Daoy (cell line): Measurements from ENCODE around the gene HS3ST4. TPM values are rescaled to one million over a fixed set of nuclear protein-coding genes. Genes with fewer than 3 reads are reported as not detected.

Experiments
- DNase-seq: peaks from one replicate; pipeline ENCODE4 v3.0.0-alpha.2; 2015; ENCODE audit warnings: low read depth
- total RNA-seq: library from RNA; depleted of rRNA; stranded (reverse); fragments of >200 nt; shearing (Covaris generic); gene quantifications from 2 replicates; pipeline ENCODE4 v1.2.3, GENCODE V29; 2014

The HS3ST4 gene
- total RNA-seq, 1 experiment from 2014 or later = not detected

DNA sequence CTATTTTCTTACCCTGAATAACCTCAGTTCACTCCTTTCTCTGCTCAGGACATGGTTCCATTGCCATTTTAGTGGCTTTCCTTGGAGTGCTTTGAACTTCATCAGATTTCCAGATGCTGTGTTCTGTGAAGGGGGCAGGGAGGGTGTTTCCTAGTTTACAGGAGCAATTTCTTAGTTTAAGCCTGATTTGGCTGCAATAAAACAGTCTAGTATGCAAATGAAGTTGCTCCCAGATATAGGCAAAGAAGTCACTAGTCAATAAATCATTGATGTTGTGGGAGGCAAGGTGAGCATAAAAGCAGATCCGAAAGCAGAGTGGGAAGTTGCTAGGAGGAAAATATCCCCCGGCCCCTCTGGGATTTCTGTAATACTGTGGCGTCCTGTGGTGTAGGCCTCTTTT is 202.3 kb downstream of the HS3ST4 start:
- no peak for DNase-seq

DNA sequence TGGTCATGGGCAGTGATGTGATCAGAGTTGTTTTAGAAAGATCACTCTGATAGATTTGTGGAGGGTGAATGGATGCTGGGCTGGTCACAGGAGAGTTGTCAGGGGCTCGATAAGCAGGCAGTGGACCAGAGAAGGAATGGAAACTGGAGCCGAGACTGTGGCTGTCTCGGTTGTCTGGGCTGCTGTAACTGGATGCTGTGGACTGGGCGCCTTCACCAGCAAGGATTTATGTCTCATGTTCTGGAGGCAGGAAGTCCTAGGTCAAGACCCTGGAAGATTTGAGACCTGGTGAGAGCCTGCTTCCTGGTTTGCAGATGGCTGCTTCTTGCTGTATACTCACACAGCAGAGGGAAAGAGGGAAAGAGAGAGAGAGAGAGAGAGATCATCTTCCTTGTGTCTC is 203.6 kb downstream of the HS3ST4 start:
- DNase-seq = no peak

DNA sequence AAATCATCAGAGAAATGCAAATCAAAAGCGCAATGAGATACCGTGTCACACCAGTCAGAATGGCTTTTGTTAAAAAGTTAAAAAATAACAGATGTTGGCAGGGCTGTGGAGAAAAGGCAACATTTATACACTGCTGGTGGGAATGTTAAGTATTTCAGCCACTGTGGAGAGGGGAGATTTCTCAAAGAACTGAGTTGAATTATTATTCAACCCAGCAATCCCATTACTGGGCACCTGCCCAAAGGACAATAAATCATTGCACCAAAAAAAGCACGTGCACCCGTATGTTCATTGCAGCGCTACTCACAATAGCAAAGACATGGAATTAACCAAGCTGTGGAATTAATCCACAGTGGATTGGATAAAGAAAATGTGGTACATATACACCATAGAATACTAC is 204.7 kb downstream of the HS3ST4 start:
- no peak for DNase-seq

DNA sequence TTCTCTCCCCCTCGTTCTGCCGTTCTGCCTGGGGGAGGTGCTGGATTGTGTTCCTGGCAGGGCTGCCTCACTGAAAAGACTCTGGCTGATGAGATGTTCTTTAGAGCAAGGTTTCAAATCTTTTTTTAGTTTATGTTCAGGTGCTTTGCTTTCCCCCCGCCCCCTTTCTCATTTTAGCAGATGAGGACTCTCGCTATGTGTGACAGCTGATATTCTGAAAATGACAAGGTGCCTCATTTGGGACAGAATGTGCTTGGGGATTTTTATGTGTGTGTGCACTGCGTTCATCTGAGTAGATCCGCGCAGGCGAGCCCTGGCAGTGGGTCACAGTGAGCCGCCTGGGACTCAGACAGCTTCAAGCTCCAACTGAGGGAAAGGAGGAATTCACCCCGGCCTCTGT is 205.9 kb downstream of the HS3ST4 start:
- DNase-seq = no peak

DNA sequence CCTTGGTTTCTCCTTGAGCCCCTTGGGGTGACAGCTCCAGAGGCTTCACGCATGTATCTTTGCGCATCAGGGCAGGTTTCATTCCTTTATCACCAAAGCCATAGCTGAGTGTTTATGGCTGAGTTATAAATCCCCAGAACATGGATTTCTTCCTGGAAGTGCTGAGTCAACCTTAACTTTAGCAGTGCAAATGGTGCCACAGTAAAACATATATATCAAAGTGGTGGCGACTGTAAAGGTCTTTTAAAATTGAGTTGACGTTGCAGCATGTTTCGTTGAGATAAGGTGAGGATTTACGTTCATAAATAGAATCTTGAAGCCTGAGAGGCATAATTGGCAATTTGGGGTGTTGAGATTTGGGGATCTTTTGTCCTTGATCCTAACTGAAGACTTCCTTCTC is 214.1 kb downstream of the HS3ST4 start:
- DNase-seq = no peak

DNA sequence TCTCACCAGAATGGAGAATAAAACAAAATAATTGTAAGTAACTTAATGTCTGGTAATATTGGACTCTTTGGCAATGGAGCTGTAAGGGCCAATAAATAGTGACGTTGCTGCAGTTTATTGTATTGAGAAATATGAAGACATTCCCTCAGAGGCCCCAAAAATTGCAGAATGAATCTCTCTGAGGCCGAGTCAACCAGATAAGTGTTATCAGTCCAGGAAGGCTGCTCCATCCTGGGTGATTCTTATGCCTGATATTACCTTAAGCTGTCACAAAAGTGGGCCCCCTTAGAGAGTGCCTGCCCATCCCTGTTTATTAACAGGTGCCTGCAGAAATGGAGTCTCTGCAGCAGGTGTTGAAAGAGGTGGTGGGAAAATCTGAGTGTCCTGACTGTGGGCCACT is 219.2 kb downstream of the HS3ST4 start:
- DNase-seq = no peak

DNA sequence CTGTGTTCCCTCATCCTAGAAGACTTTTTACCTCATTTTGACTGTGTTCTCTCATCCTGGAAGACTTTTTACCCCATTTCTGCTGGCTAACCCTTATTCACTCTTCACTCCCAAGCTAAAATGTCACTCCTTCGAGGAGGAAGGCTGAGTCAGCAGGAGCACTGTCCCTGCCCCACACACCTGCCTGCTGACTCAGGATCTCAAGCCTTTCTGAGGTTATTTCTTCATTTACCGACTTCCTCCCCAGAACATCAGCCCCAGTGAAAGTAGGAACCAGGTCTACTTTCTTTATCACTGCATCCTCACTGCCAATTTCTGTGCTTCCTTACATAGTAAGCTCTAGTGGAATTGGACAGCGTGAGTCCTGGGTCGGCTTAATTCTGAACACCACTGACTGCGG is 220.6 kb downstream of the HS3ST4 start:
- no peak for DNase-seq

DNA sequence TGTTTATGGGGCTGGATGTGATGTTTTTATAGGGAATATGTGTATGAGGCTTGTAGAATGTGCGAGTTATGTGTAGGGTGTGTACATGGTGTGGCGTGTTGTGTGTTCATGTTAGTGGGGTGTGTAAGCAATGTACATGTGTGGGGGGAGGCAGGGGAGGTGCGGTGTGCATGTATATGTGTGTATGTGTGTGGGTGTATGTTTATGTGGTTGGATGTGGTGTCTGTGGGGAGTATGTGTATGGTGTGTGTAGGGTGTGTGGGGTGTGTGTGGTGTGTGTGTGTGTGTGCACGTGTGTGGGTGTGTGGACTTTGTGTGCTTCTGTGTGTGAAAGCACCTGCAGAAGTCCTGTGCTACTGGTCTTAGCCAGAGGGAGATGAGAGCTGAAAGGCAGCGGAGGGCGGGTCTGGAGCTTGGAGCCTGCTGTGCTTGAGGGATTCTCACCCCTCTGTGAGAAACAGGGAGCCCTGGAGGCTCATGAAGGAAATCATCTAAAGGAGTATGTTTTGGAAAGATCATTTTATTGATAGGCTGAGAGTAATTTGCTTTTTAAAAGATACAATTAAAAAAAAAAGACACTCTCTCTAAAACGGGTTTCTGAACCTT is 222.7 kb downstream of the HS3ST4 start:
- DNase-seq = no peak

DNA sequence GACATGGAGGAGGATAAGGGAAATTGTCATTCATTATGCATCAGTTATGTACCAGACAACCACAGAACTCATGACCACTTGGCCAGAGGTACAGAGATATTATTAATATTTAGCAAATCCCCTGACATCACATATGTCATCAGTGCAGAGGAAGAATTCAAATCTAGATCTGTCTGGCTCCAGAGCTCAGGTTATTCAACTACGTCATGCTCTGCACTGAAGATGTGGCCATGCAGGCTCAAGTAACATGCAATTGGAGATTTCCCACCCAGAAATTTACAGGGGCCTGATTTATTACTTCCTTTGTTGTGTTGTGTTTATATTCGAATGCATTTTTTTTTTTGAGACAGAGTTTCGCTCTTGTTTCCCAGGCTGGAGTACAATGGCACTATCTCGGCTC is 224.3 kb downstream of the HS3ST4 start:
- no peak for DNase-seq

DNA sequence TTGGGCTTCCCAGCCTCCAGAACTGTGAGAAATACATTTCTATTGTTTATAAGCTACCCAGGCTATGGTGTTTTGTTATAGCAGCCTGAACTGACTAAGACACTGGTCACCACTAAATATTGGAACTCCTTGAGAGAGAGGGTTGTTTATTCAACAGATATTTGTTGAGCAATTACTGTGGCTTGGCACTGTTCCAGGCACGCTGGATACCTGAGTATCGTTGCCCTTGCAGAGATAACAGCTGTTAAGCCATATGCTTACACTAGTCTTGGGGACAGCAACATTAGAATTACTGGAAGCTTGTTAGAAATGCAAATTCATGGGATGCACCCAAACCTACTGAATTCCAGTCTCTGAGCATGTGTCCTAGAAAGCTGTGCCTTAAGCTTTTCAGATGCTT is 230.7 kb downstream of the HS3ST4 start:
- DNase-seq = no peak

DNA sequence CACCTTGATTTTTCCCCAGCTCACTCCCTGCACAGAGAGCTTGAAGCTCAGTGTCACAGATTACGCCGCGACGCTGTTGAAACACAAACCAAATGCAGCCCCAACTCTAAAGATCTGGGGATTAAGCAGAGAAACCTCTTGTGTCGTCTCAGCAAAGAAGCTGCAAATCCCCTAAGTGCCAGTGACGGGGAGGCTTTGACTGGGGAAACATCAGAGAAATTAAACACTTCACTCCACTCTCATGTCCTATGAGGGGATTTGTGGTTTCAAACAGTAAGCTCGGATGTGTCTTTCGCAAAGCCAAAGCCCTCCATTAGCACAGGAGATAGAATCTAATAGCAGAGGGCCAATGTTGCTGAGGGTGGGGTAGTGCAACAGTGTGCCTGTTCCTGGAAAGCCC is 233.7 kb downstream of the HS3ST4 start:
- no peak for DNase-seq

DNA sequence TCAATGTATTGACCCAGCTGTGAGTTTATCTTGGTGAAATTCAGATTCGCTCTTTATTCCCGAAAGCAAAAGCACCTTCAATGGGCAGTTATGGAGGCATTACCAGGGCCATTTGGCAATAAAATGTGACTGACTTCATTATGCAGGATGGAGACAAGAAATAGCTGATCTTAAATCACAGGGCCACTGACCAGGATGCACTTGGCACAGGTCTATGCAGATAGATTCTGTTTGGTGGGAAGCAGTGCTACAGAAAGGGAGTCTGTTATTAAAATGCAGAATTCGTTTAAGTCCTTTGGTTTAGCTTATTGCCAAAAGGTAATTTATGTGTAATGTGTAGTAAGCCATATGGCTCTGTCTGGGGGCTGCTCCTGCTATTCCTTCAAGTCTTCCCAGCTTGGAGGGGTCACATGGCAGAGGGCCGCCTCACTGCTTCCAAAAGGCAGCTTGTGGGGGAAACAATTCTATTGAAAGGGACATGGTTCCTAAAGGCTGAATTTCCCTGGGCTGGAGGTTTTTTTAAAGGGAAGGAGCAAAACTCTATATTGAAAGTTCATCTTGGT is 239.8 kb downstream of the HS3ST4 start:
- DNase-seq = no peak

DNA sequence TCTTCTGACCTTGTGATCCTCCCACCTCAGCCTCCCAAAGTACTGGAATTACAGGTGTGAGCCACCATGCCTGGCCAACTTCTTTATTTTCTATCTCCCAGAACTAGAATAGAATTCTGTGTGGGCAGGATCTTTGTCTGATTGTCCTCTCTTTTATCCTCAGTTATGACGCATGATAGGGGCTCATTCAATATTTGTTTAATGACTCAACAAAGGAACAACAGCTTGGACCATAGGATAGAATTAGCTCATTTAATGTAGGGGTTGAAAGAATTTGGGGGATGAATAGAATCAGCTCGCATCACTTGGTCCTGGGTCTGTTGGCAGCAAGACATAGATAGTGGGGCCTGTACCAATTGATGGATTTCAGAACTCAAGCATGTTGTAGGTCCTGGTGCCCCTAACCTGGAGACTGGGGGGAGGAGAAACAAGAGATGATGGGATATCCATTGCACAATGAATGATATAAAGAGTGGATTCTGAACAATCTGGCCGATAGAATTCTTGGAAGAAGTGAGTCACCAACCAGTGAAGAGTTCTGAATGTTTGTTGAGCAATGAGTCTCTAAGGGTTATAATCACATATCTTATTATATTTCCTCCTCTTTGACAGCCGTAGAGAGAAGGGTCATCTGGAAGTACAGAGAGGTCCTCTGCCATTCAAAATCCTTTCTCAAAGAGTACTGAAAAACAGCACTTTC is 250.2 kb downstream of the HS3ST4 start:
- DNase-seq = no peak

DNA sequence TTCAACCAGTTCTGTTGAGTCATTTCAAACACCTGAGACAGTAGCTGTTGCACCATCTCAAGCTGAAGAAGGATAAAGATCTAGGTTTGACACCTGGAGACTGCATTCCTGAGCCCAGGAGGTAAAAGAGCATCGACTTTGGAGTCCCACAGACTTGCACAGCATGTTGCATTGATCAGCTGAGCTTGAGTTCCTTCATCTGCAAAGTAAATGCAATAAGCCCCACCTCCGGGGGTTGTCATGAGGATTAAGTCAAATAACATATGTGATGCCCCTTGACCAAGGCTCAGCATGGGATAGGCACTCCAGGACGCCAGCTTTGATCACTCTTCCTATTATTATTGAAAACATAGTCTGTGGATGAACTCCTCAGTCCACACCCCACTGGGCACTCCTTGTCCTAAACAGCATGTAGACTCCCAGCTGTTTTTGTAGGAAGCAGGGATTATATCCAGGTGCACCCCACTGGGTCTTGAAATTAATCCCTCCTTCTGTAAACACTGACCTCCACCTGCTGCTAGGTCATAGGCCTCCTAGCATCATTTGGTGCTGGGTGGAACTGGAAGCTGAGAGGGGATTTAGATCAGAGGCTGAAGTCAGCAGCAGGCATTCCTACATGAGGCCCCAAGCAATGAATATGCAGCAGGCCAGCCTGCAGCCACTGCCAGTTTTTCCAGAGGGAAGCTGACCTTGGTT is 259.0 kb downstream of the HS3ST4 start:
- DNase-seq = no peak

DNA sequence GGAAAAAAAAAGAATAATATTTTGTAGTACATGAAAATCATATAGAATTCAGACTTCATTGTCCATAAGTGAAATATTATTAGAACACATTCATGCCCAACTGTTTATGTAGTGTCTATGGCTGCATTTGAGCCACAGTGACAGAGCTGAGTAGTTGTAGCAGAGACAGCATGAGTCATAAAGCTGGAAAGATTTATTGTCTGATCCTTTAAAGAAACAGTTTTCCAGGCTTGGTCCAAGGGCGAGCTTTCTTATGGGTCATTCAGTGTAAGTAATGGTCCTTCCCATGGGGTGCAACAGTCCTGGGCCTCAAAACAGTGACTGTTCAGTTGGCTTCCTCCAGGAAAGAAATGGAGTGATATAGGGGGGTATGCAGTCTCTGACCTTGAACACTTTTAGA is 260.2 kb downstream of the HS3ST4 start:
- no peak for DNase-seq

DNA sequence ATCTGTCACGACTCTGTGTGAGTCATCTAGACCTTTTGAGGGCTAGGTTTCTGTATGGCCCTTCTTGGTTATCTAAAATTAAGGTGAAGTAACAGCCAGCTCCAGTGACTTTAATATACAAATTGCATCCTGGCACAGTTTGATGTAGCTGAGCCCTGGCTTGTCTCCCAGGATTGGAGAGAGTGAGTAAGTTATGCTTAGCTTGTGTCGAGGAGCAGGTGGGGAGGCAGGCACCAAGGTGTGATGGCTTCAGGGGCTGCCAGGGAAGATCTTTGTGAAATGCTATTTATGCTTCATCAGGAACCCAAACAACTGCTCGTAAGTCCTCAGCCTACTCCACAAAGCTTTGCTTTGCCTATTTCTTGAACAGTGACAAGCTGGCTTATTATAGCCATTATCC is 261.2 kb downstream of the HS3ST4 start:
- no peak for DNase-seq

DNA sequence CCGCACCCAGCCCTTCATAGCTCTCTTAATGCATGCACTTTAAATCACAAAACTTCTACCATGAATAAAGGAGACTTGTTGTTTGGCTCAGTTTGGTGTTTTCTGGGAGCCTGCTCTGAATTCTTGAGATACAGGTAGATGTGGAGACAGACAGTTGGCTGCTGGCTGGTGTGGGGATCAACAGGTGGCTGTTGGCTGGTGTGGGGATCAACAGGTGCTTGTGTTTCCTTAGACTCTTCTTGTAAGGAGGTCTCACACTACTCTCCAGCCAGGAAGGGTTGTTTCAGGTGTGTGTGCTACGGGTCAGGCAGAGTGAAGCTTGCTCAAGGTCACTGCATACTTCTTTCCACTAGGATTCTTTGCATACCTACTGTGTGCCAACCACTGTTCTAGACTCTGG is 265.9 kb downstream of the HS3ST4 start:
- DNase-seq = no peak

DNA sequence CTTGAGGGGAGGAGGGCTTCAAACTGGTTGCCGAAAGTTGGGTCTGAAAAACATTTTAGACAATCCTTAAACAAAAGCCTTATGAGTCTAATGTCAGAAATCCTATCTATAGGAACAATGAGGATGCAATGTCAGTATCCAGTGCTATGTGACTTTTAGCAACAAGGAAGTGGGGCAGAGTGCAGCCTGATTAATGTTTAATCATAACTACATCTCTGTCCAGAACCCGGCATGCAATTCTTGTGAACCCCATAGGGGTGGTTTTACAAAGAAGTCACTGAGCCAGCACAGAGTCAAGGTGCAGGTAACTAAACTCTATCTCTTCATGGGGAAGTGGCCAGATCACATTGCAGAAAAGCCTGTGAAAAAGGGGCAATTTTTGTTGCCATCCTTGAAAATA is 267.5 kb downstream of the HS3ST4 start:
- no peak for DNase-seq

DNA sequence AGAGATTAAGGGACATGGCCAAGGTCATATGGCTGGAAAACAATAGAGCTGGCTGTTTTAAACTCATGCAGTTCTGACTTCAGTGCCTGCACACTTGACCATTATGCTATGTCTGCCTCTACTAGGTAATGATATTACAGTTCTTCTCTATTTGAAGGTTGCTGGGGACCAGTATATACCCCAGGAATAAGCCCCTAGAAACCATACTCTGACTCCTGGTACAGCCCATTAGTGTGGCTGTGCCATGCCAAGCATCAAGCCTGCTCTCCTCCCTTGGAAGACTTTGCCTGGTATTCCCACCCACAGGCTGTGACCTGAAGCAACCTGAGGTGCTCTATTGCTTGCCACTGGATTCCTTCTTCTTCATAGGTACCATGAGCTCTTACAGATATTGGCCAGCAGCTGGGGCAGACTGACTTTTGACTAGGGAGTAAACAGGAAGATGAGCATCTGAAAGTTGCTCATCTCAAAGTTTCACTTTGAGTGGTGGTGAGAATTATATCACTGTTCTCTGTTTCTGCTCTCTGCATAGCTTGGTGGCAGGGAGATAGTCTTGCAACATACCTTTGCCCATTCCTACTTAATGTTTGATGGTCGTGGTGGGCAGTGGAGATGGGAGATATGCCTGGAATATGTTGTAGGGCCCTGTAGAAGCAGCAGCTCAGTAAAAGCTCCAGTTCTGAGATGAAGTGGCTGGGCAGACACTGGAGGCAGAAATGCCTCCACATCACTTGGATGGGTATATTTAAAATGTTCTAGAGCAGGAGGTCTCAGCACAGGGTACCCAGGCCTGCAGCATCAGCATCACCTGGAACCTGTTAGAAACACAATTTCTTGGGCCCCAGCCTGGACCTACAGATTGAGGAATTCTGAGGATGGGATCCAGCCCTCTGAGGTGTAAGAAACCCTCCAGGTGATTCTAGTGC is 274.7 kb downstream of the HS3ST4 start:
- no peak for DNase-seq

DNA sequence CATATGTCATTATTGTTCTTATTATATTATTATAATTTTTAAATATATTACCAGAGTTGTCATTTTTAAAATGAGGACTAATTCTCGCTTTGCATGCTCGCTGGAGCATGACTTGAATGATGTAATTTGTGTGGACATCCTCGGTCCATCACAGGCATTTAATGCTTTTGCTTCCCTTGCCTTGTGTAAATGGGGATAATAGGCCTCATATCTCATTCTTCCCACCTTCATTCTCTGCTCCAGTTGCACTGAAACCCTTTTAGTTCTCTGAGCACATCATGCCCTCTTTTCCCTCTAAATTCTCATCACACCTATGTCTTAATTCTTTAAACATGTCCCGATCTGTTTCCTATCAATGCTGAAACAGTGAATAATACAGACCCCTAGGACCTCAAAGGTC is 285.4 kb downstream of the HS3ST4 start:
- DNase-seq = no peak

DNA sequence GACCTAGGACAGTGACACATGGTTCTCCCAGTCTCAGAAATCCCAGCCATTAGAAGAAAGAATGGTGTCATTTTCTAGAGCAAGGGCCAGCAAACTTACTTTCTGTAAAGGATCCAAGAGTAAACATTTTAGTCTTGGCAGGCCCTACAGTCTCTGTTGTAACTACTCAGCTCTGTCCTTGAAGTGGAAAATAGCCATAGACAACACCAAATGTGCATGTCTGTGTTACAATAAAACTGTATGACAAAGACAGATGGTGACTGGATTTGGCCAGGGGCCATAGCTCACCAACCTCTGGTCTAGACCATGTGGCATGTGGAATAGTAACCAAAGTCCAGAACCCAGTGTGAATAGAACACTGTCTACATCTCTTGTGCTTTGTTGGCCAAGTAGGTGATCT is 286.5 kb downstream of the HS3ST4 start:
- DNase-seq = no peak

DNA sequence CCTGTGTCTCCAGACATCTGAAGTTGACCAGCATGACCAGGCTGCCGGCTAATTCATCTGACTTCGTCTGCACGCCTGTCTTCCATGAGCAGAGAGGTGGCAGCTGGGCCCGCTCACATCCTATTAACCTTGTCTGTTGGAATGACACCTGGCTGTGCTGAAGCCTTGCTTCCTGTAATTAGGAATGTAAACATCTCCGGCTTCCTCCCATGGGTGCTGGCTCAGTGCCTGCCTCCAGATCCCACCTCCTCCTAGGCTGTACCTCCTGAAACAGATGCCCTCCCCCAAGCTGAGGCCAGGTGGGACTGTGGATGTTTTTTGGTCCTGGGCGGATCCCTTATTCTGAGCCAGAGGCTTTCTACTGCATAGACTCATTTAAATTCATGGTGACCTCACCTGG is 296.3 kb downstream of the HS3ST4 start:
- no peak for DNase-seq
